H1 (cell line): Measurements from ENCODE around the gene ARHGEF7. TPM values are rescaled to one million over a fixed set of nuclear protein-coding genes. Genes with fewer than 3 reads are reported as not detected.
A peak's percentile ranks its signal among the peaks of the same experiment; 100 is the strongest.

Experiments
- CTCF ChIA-PET: fragments of 300-600 bp; sonication (Branson Sonifier 250); formaldehyde crosslinking; loops from one replicate; lab custom pipeline; 2021; ENCODE audit not compliant: partially characterized antibody; lab: Charles Lee
- POLR2A ChIA-PET: fragments of 300-600 bp; sonication (Branson Sonifier 250); formaldehyde crosslinking; loops from one replicate; lab custom pipeline; 2021; ENCODE audit warnings: inconsistent platforms; ENCODE audit not compliant: partially characterized antibody; lab: Charles Lee
- DNase-seq, 2 experiments: peaks; one replicate each; pipeline versions ENCODE4 v3.0.0 to v3.0.0-alpha.2; 2010 to 2022; ENCODE audit warnings: low spot score in 2 of 2, low read depth in 1 of 2, mixed read lengths in 1 of 2
- FAIRE-seq: peaks from 2 replicates; lab custom pipeline; 2011; peaks lifted over from hg19 to GRCh38; lab: Jason Lieb, UNC
- H2AFZ ChIP-seq: 2 replicates; pipeline ENCODE4 v1.8.1; 2012; ENCODE audit warnings: low read length, inconsistent platforms
- H2AK5ac ChIP-seq: 2 replicates; pipeline ENCODE4 v1.6.1; 2013; ENCODE audit warnings: low read depth, low read length
- H2BK120ac ChIP-seq: replicated peaks from 2 replicates; pipeline ENCODE3; 2013; ENCODE audit warnings: low read depth, low read length, inconsistent platforms
- H2BK12ac ChIP-seq: 2 replicates; pipeline ENCODE4 v1.6.1; 2013; ENCODE audit warnings: low read depth, low read length
- H2BK15ac ChIP-seq: 2 replicates; pipeline ENCODE4 v1.6.1; 2013; ENCODE audit warnings: low read length
- H2BK20ac ChIP-seq: 2 replicates; pipeline ENCODE4 v1.6.1; 2013; ENCODE audit warnings: low read length
- H2BK5ac ChIP-seq: 2 replicates; pipeline ENCODE4 v1.6.1; 2013; ENCODE audit warnings: low read depth, low read length
- H3K14ac ChIP-seq: 2 replicates; pipeline ENCODE4 v1.6.1; 2013; ENCODE audit warnings: inconsistent platforms; ENCODE audit not compliant: insufficient read length
- H3K18ac ChIP-seq: 2 replicates; pipeline ENCODE4 v1.6.1; 2013; ENCODE audit warnings: low read length; ENCODE audit errors: extremely low read depth
- H3K23ac ChIP-seq: 2 replicates; pipeline ENCODE4 v1.6.1; 2013; ENCODE audit warnings: inconsistent platforms; ENCODE audit not compliant: insufficient read length
- H3K23me2 ChIP-seq: 2 replicates; pipeline ENCODE4 v1.6.1; 2013; ENCODE audit warnings: low read depth, low read length
- H3K27ac ChIP-seq: 2 replicates; pipeline ENCODE4 v1.6.1; 2011; ENCODE audit warnings: low read depth, low read length, inconsistent platforms
- H3K27me3 ChIP-seq, 4 experiments: replicated peaks in 1 of 4; 1 replicate in 1 of 4; 2 replicates in 3 of 4; pipeline versions ENCODE4 v1.6.1 to v1.8.1; 2011 to 2013; ENCODE audit warnings: low read length in 3 of 4, mild to moderate bottlenecking in 3 of 4, inconsistent platforms in 2 of 4, mixed read lengths in 2 of 4, moderate library complexity in 1 of 4; ENCODE audit not compliant: control insufficient read depth in 3 of 4, insufficient read depth in 3 of 4; ENCODE audit errors: extremely low read depth in 1 of 4
- H3K36me3 ChIP-seq, 4 experiments: 2 replicates each; pipeline versions ENCODE4 v1.6.1 to v1.8.1; 2011 to 2013; ENCODE audit warnings: mild to moderate bottlenecking in 4 of 4, low read length in 3 of 4, moderate library complexity in 2 of 4, control low read depth in 1 of 4, inconsistent platforms in 1 of 4; ENCODE audit not compliant: insufficient read depth in 4 of 4, control insufficient read depth in 2 of 4
- H3K4ac ChIP-seq: replicated peaks from 2 replicates; pipeline ENCODE3; 2013; ENCODE audit warnings: low read length, low read depth, mixed read lengths, inconsistent platforms; ENCODE audit not compliant: insufficient read length
- H3K4me1 ChIP-seq, 4 experiments: replicated peaks in 1 of 4; 1 replicate in 1 of 4; 2 replicates in 3 of 4; pipeline versions ENCODE4 v1.6.1 to v1.8.1; 2011 to 2013; ENCODE audit warnings: low read length in 3 of 4, inconsistent platforms in 2 of 4, mixed read lengths in 1 of 4; ENCODE audit not compliant: insufficient read depth in 4 of 4, control insufficient read depth in 3 of 4
- H3K4me2 ChIP-seq, 2 experiments: 2 replicates each; pipeline versions ENCODE4 v1.6.1 to v1.8.1; 2011 to 2013; ENCODE audit warnings: low read depth in 2 of 2, low read length in 2 of 2, control low read depth in 1 of 2, inconsistent platforms in 1 of 2, mild to moderate bottlenecking in 1 of 2; ENCODE audit not compliant: insufficient read depth in 1 of 2
- H3K4me3 ChIP-seq, 4 experiments: fragments of 200-600, 300-600 bp in 1 of 4; sonication (generic), shearing (Covaris generic), sonication (Bioruptor Twin) in 1 of 4; 2 replicates each; pipeline versions ENCODE4 v1.5.1 to v1.8.1; 2011 to 2016; ENCODE audit warnings: low read length in 4 of 4, low read depth in 3 of 4, control low read depth in 2 of 4, inconsistent platforms in 2 of 4, mild to moderate bottlenecking in 2 of 4, mixed read lengths in 1 of 4, moderate library complexity in 1 of 4; ENCODE audit not compliant: insufficient read depth in 2 of 4; ENCODE audit errors: extremely low read depth in 1 of 4
- H3K56ac ChIP-seq: replicated peaks from 2 replicates; pipeline ENCODE3; 2013; ENCODE audit warnings: low read depth, mild to moderate bottlenecking, mixed read lengths, low read length, inconsistent platforms; ENCODE audit not compliant: insufficient read length
- H3K79me1 ChIP-seq: 2 replicates; pipeline ENCODE4 v1.6.1; 2013; ENCODE audit warnings: low read depth, low read length, control low read depth
- H3K79me2 ChIP-seq, 2 experiments: 2 replicates each; pipeline versions ENCODE4 v1.6.1 to v1.8.1; 2012 to 2013; ENCODE audit warnings: low read length in 2 of 2, mild to moderate bottlenecking in 2 of 2, inconsistent platforms in 1 of 2; ENCODE audit not compliant: insufficient read depth in 2 of 2, control insufficient read depth in 1 of 2
- H3K9ac ChIP-seq, 4 experiments: replicated peaks in 1 of 4; 1 replicate in 1 of 4; 2 replicates in 3 of 4; pipeline versions ENCODE4 v1.6.1 to v1.8.1; 2011 to 2013; ENCODE audit warnings: low read depth in 3 of 4, low read length in 3 of 4, control low read depth in 2 of 4, mild to moderate bottlenecking in 2 of 4, moderate library complexity in 2 of 4, inconsistent platforms in 1 of 4; ENCODE audit errors: extremely low read depth in 1 of 4
- H3K9me3 ChIP-seq, 2 experiments: 2 replicates each; pipeline versions ENCODE4 v1.6.1 to v1.8.1; 2012 to 2013; ENCODE audit warnings: mild to moderate bottlenecking in 2 of 2, moderate library complexity in 2 of 2, control low read depth in 1 of 2, inconsistent platforms in 1 of 2, low read depth in 1 of 2, low read length in 1 of 2, mixed read lengths in 1 of 2; ENCODE audit not compliant: insufficient read depth in 2 of 2
- H4K20me1 ChIP-seq, 2 experiments: replicated peaks in 1 of 2; 2 replicates each; pipeline versions ENCODE3 to v1.8.1; 2011 to 2013; ENCODE audit warnings: inconsistent platforms in 2 of 2, low read length in 2 of 2, mild to moderate bottlenecking in 1 of 2; ENCODE audit not compliant: insufficient read depth in 2 of 2, control insufficient read depth in 1 of 2
- H4K5ac ChIP-seq: 2 replicates; pipeline ENCODE4 v1.6.1; 2013; ENCODE audit warnings: low read length, low read depth, mixed read lengths, inconsistent platforms; ENCODE audit not compliant: insufficient read length
- H4K8ac ChIP-seq: 2 replicates; pipeline ENCODE4 v1.8.0; 2013; ENCODE audit warnings: mild to moderate bottlenecking, moderate library complexity, low read length, inconsistent platforms; ENCODE audit not compliant: insufficient read depth; ENCODE audit errors: extremely low read depth
- H4K91ac ChIP-seq: replicated peaks from 2 replicates; pipeline ENCODE3; 2013; ENCODE audit warnings: low read length, mixed read lengths, inconsistent platforms; ENCODE audit not compliant: insufficient read length
- CBX5 ChIP-seq: fragments of 300-800, 300-1000 bp; sonication (generic); IDR thresholded peaks from 2 replicates; pipeline ENCODE4 v1.7.1; 2016; ENCODE audit warnings: antibody characterized with exemption, low read length, low read depth
- EGR1 ChIP-seq: IDR thresholded peaks from 2 replicates; pipeline ENCODE4 v1.6.1; 2011; ENCODE audit warnings: low read depth, low read length, borderline replicate concordance
- KDM1A ChIP-seq: fragments of 200-600, 300-600 bp; sonication (generic); IDR thresholded peaks from 2 replicates; pipeline ENCODE4 v1.7.1; 2016; ENCODE audit warnings: mild to moderate bottlenecking, low read length, borderline replicate concordance
- MAFK ChIP-seq: IDR thresholded peaks from 2 replicates; pipeline ENCODE4 v1.6.1; 2012; ENCODE audit warnings: low read depth, mild to moderate bottlenecking, improper control_type of control experiment, low read length
- RAD21 ChIP-seq, 2 experiments: IDR thresholded peaks in 1 of 2; conservative IDR thresholded peaks in 1 of 2; 2 replicates each; pipeline ENCODE4 v1.6.1; 2011; ENCODE audit warnings: low read depth in 2 of 2, low read length in 2 of 2, improper control_type of control experiment in 1 of 2, inconsistent platforms in 1 of 2, mild to moderate bottlenecking in 1 of 2, moderate library complexity in 1 of 2
- RXRA ChIP-seq: IDR thresholded peaks from 2 replicates; pipeline ENCODE4 v1.6.1; 2011; ENCODE audit warnings: low read depth, mild to moderate bottlenecking, low read length, moderate library complexity; ENCODE audit not compliant: insufficient read depth
- SP4 ChIP-seq: IDR thresholded peaks from 2 replicates; pipeline ENCODE4 v1.6.1; 2012; ENCODE audit warnings: low read length, inconsistent platforms
- TBP ChIP-seq: IDR thresholded peaks from 2 replicates; pipeline ENCODE4 v1.6.1; 2011; ENCODE audit warnings: low read depth, low read length, improper control_type of control experiment
- WGBS, 2 experiments: shearing (Covaris generic) in 1 of 2; methylation state at CpG; one replicate each; pipeline versions ENCODE4 v1.1.6 to v1.1.7; 2013 to 2015; ENCODE audit warnings: low lambda C conversion rate in 2 of 2, mixed read lengths in 2 of 2, inconsistent platforms in 1 of 2, low coverage in 1 of 2, missing lambda C conversion rate in 1 of 2; ENCODE audit not compliant: insufficient replicate concordance in 2 of 2, insufficient coverage in 1 of 2, insufficient read length in 1 of 2; ENCODE audit errors: extremely low coverage in 1 of 2, missing lambda C conversion rate in 1 of 2; 5-methylcytosine and 5-hydroxymethylcytosine counted together
- polyA plus RNA-seq, 7 experiments: library from polyadenylated mRNA; depleted of rRNA in 3 of 7; stranded (reverse) in 5 of 7; unstranded in 2 of 7; fragments of >200 nt in 5 of 7; fragments of 200-250 nt in 2 of 7; gene quantifications; 1 replicate in 5 of 7; 2 replicates in 1 of 7; 4 replicates in 1 of 7; pipeline versions ENCODE4 v1.2.1 to v1.2.3, GENCODE V29; 2011 to 2013; ENCODE audit warnings: missing spikeins in 2 of 7, mixed read lengths in 2 of 7
- total RNA-seq: library from RNA; stranded (reverse); fragmentation: NEBNext Ultra II Directional; extraction: Animal tissue kit (Norgen Biotek cat#: 25700); gene quantifications from 2 replicates; pipeline ENCODE4 v1.2.1, GENCODE V29; 2021

Gene ARHGEF7
- total and polyA plus RNA-seq, 2 of the 8 experiments (the other 6 are each of a cell fraction or from before 2014, with no cell fraction given): 26.2 to 56.5 TPM

DNA sequence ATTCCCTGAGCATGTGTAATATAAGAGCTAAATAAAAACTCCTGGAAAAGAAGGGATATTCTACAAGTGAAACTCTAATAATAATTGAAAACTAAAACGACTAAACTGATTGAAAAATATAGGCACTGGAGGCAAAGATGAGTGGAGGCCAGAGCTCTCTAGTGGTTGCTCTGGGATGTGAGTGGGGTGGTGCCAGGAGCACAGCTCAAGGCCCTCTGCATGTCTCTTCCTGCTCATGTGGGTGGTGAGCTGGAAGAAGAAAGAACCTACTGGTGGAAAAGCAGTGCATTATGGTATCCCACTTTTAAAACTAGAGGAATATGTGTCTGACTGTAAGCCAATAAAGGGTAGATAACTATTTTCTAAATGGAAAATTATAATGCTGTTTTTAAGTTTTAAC lies 15.8 kb upstream of the ARHGEF7 start:
- Histone ChIP-seq H3K27me3 (no peaks in the 10 kb centered on the region), H4K8ac (no peak overlapping the region), H2BK12ac (no peak overlapping the region), H3K36me3 (no peaks in the 10 kb centered on the region), H3K56ac (no peak overlapping the region), H3K9me3 (no peaks in the 10 kb centered on the region), H3K27ac (no peak overlapping the region), H2BK5ac (no peak overlapping the region), H2BK15ac (no peak overlapping the region), H3K4ac (no peak overlapping the region), H4K5ac (no peak overlapping the region), H3K4me3 (no peak overlapping the region), H2BK20ac (no peak overlapping the region), H2BK120ac (no peak overlapping the region)
- POLR2A ChIA-PET: interaction anchor here (0.6 kb wide), 1 partner anchor 102 kb away, joined by 3 read pairs; no protein-coding TSS in a partner anchor
- CTCF ChIA-PET: no interaction called here
- no peak for TF ChIP-seq TBP
- no peak for TF ChIP-seq CBX5
- TF ChIP-seq KDM1A: no peak
- TF ChIP-seq EGR1: no peak
- peak in 1 of 2 experiments; percentile 2; a peak in 2 of 4 replicates for TF ChIP-seq RAD21 (IDR thresholded peaks at IDR 0.05 in 1 of 2, conservative IDR thresholded peaks at IDR 0.05 in 1 of 2; ENCODE audit: low read depth in 2 of 2, low read length in 2 of 2)
- no peak for TF ChIP-seq RXRA
- TF ChIP-seq MAFK: no peak
- TF ChIP-seq SP4: no peak
- TF ChIP-seq, all 59 proteins: peak for 1
- Histone ChIP-seq H3K9ac (no peak overlapping the region), H3K18ac (no peak overlapping the region), H3K14ac (no peak overlapping the region), H3K4me1 (no peaks in the 10 kb centered on the region; a peak in 1 of 7 replicates), H4K20me1 (no peaks in the 10 kb centered on the region), H3K79me1 (no peaks in the 10 kb centered on the region), H4K91ac (no peak overlapping the region), H3K23ac (no peak overlapping the region), H3K79me2 (no peaks in the 10 kb centered on the region), H3K4me2 (no peak overlapping the region), H2AFZ (no peak overlapping the region), H2AK5ac (no peak overlapping the region), H3K23me2 (no peaks in the 10 kb centered on the region)
- no peak for DNase-seq
- FAIRE-seq: no peak
- 80% methylated on average over 1 of the region's 1 CpG; no CpG with 5 or more reads in 1 of the 2 experiments for WGBS, 2 experiments
